HCT116 (cell line): ENCODE measurements around the gene ZFAND6.

ENCODE experiments used
- CTCF ChIP-seq, 3 experiments: fragments of 200-600 bp in 1 of 3; sonication (generic) in 1 of 3; IDR thresholded peaks in 2 of 3; conservative IDR thresholded peaks in 1 of 3; 2 replicates each; pipeline ENCODE4 v1.5.1; 2012 to 2017; ENCODE audit warnings: low read depth in 2 of 3, low read length in 2 of 3, antibody characterized with exemption in 1 of 3, borderline replicate concordance in 1 of 3, control low read depth in 1 of 3, mild to moderate bottlenecking in 1 of 3, mixed read lengths in 1 of 3, mixed run types in 1 of 3, moderate library complexity in 1 of 3; ENCODE audit not compliant: insufficient read depth in 1 of 3
- EGR1 ChIP-seq: IDR thresholded peaks from 2 replicates; pipeline ENCODE4 v1.6.1; 2012; ENCODE audit warnings: low read depth
- EZH2 ChIP-seq: fragments of 200-600 bp; sonication (generic); IDR thresholded peaks from 2 replicates; pipeline ENCODE4 v1.6.1; 2017; ENCODE audit warnings: antibody characterized with exemption, mixed run types
- EZH2phosphoT487 ChIP-seq: fragments of 200-600 bp; IDR thresholded peaks from 2 replicates; pipeline ENCODE4 v1.6.1; 2018; ENCODE audit warnings: antibody characterized with exemption, borderline replicate concordance
- MAX ChIP-seq: IDR thresholded peaks from 2 replicates; pipeline ENCODE4 v1.6.1; 2012
- POLR2A ChIP-seq: IDR thresholded peaks from 2 replicates; pipeline ENCODE4 v1.7.0; 2011; ENCODE audit warnings: borderline replicate concordance; ENCODE audit not compliant: insufficient read depth, insufficient read length; ENCODE audit errors: extremely low read depth
- TCF7L2 ChIP-seq: IDR thresholded peaks from 2 replicates; pipeline ENCODE4 v1.7.0; 2011; ENCODE audit warnings: borderline replicate concordance, inconsistent platforms; ENCODE audit not compliant: insufficient read depth, insufficient read length; ENCODE audit errors: extremely low read depth

GRCh38 chr15:80184554-80184953 is 125.1 kb downstream of the ZFAND6 start:
- no peak for TF ChIP-seq CTCF (IDR thresholded peaks at IDR 0.05 in 2 of 3, conservative IDR thresholded peaks at IDR 0.05 in 1 of 3; ENCODE audit: borderline replicate concordance in 1 of 3, insufficient read depth in 1 of 3, low read depth in 2 of 3, low read length in 2 of 3)
- TF ChIP-seq EGR1: no peak
- TF ChIP-seq POLR2A: no peak
- TF ChIP-seq EZH2phosphoT487: no peak
- TF ChIP-seq MAX: no peak
- TF ChIP-seq TCF7L2: no peak
- TF ChIP-seq EZH2: no peak
